SK-N-SH (cell line): ENCODE measurements around the gene IPO4.

Experiments
- CTCF ChIP-seq: fragments of 200-600 bp; sonication (generic); IDR thresholded peaks from 2 replicates; pipeline ENCODE4 v1.6.1; 2017; ENCODE audit warnings: antibody characterized with exemption, mild to moderate bottlenecking, moderate library complexity
- EP300 ChIP-seq, 2 experiments: IDR thresholded peaks; 2 replicates each; pipeline versions ENCODE4 v1.4.0 to v1.6.1; 2012; ENCODE audit warnings: borderline replicate concordance in 1 of 2, low read depth in 1 of 2, low read length in 1 of 2
- TEAD4 ChIP-seq: IDR thresholded peaks from 2 replicates; pipeline ENCODE4 v1.4.0; 2012; ENCODE audit warnings: mild to moderate bottlenecking, borderline replicate concordance; ENCODE audit not compliant: insufficient read depth
- ZBTB33 ChIP-seq: IDR thresholded peaks from 2 replicates; pipeline ENCODE4 v1.4.0; 2012; ENCODE audit warnings: low read depth, borderline replicate concordance

GRCh38 chr14:24234095-24235005 lies 45.7 kb upstream of the IPO4 start:
- no peak for TF ChIP-seq EP300 (IDR thresholded peaks at IDR 0.05; ENCODE audit: borderline replicate concordance in 1 of 2, low read depth in 1 of 2, low read length in 1 of 2)
- no peak for TF ChIP-seq ZBTB33
- no peak for TF ChIP-seq TEAD4
- TF ChIP-seq CTCF = no peak
